SK-N-MC (cell line): ENCODE data around the gene STXBP3.

Experiments
- EZH2 ChIP-seq: fragments of 200-600 bp; sonication (generic); IDR thresholded peaks from one replicate; pipeline ENCODE4 v1.6.1; 2017; ENCODE audit warnings: antibody characterized with exemption
- POLR2AphosphoS5 ChIP-seq: IDR thresholded peaks from 2 replicates; pipeline ENCODE4 v1.6.1; 2012; ENCODE audit warnings: mild to moderate bottlenecking, low read depth, low read length, borderline replicate concordance

DNA sequence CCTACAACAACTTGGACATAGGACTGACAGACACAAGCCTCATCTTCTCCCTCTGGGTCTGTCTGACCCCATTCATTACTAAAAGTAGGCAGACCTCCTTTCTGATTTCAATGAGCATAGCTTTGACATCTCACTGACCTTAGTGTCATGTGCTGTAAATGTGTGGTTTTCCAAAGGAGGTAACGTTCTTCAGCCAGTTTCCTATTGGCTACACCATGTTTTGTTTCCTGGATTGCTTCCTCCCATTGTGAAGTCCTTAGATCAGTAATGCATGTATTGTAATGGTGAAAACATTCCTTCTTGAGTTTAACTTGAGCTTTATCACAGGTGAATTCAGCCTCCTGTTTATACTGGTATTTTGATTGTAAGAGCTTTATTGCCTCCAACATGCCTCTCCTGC, 20.6 kb downstream of the STXBP3 start:
- no peak for TF ChIP-seq POLR2AphosphoS5
- no peak for TF ChIP-seq EZH2
